Left lung (tissue), 14 donors: Measurements from ENCODE around the gene FCER1G. TPM values are rescaled to one million over a fixed set of nuclear protein-coding genes. Genes with fewer than 3 reads are reported as not detected.

Experiments used
- ATAC-seq: fragments of 200-7000 bp; cut with Tn5 transposase; one replicate; pipeline ENCODE4 v1.9.1; 2020; ENCODE audit warnings: moderate library complexity
- DNase-seq, 4 donors: peaks; one replicate each; pipeline ENCODE4 v3.0.0-alpha.2; 2013 to 2020
- H3K27ac ChIP-seq, 2 donors: fragments of 200-600 bp; sonication (generic) in 1 of 2; one replicate each; pipeline versions ENCODE4 v1.5.0 to v1.8.0; 2020 to 2021
- H3K27me3 ChIP-seq, 2 donors: fragments of 200-600 bp; sonication (generic) in 1 of 2; one replicate each; pipeline versions ENCODE4 v1.5.0 to v1.8.0; 2020 to 2021
- H3K36me3 ChIP-seq, 2 donors: fragments of 200-600 bp; sonication (generic) in 1 of 2; one replicate each; pipeline versions ENCODE4 v1.5.0 to v1.8.0; 2020 to 2021
- H3K4me1 ChIP-seq, 2 donors: fragments of 200-600 bp; one replicate each; pipeline ENCODE4 v1.8.0; 2021
- H3K4me3 ChIP-seq, 2 donors: fragments of 200-600 bp; sonication (generic) in 1 of 2; one replicate each; pipeline versions ENCODE4 v1.5.0 to v1.8.0; 2020 to 2021; ENCODE audit warnings: mild to moderate bottlenecking in 1 of 2
- H3K9me3 ChIP-seq, 2 donors: fragments of 200-600 bp; sonication (generic) in 1 of 2; one replicate each; pipeline versions ENCODE4 v1.5.0 to v1.8.0; 2020 to 2021
- intact Hi-C, 2 donors: fragments of 100-400 bp; cut with DNase I; formaldehyde crosslinking; loops; one replicate each; pipeline versions ENCODE4 v1.11.2 to v1.14.2; 2022
- long read RNA-seq, 12 donors: library from polyadenylated mRNA in 2 of 12; unstranded in 2 of 12; transcript quantifications; one replicate each; pipeline ENCODE4 v2.0.0 and lab custom pipeline, GENCODE V29; 2019 to 2026
- polyA plus RNA-seq, 6 donors: library from polyadenylated mRNA; unstranded; fragments of 120-200 nt; gene quantifications; one replicate each; pipeline ENCODE4 v1.2.1, GENCODE V29; 2013; ENCODE audit not compliant: insufficient read length in 6 of 6
- total RNA-seq, 2 donors: library from RNA; stranded (reverse); fragmentation: NEBNext Ultra II Directional; extraction: Animal tissue kit (Norgen Biotek cat#: 25700); gene quantifications; one replicate each; pipeline ENCODE4 v1.2.1, GENCODE V29; 2021
- TF ChIP-seq, protein P1 (sequence below), 2 donors: fragments of 200-600 bp; sonication (generic) in 1 of 2; IDR thresholded peaks; one replicate each; pipeline versions ENCODE4 v1.5.0 to v1.8.0; 2021; ENCODE audit warnings: antibody characterized with exemption in 2 of 2
- donor health status: DM: no; HTN: yes; CAD: no.
- donor health status: DM: no; HTN: no; CAD: no.

FCER1G gene
- total RNA-seq (100 to 1,000 TPM; 102 to 329 TPM), polyA plus RNA-seq (10 to 100 TPM; 14.6 to 22.0 (median 15.8) TPM)
- long read RNA-seq, donor 1, transcript FCER1G-201 (5 exons, 591 nt), result major isoform, 17 of 17 reads
- long read RNA-seq, donor 1, partial matches to known transcripts, result 0 of 17 reads
- long read RNA-seq, donor 1, other reads (novel, unspliced or antisense), result 0 of 17 reads
- long read RNA-seq, donor 2, transcript FCER1G-201 (5 exons, 591 nt), result major isoform, 9 of 9 reads
- long read RNA-seq, donor 2, partial matches to known transcripts, result 0 of 9 reads
- long read RNA-seq, donor 2, other reads (novel, unspliced or antisense), result 0 of 9 reads
- long read RNA-seq, donor 3, transcript FCER1G-201 (5 exons, 591 nt), result major isoform, 10 of 10 reads
- long read RNA-seq, donor 3, partial matches to known transcripts, result 0 of 10 reads
- long read RNA-seq, donor 3, other reads (novel, unspliced or antisense), result 0 of 10 reads
- long read RNA-seq, donor 4, transcript FCER1G-201 (5 exons, 591 nt), result major isoform, 136 of 194 reads
- long read RNA-seq, donor 4, transcript FCER1G-203 (4 exons, 562 nt), result minor isoform, 9 of 194 reads
- long read RNA-seq, donor 4, partial matches to known transcripts, result 24 of 194 reads
- long read RNA-seq, donor 4, other reads (novel, unspliced or antisense), result 25 of 194 reads
- long read RNA-seq, donor 5, transcript FCER1G-201 (5 exons, 591 nt), result major isoform, 11 of 11 reads
- long read RNA-seq, donor 5, partial matches to known transcripts, result 0 of 11 reads
- long read RNA-seq, donor 5, other reads (novel, unspliced or antisense), result 0 of 11 reads
- long read RNA-seq, donor 6, transcript FCER1G-201 (5 exons, 591 nt), result major isoform, 6 of 6 reads
- long read RNA-seq, donor 6, partial matches to known transcripts, result 0 of 6 reads
- long read RNA-seq, donor 6, other reads (novel, unspliced or antisense), result 0 of 6 reads
- long read RNA-seq, donor 7, partial matches to known transcripts, result 0 of 2 reads
- long read RNA-seq, donor 7, other reads (novel, unspliced or antisense), result 0 of 2 reads
- long read RNA-seq, donor 8, partial matches to known transcripts, result 0 of 4 reads
- long read RNA-seq, donor 8, other reads (novel, unspliced or antisense), result 0 of 4 reads
- long read RNA-seq, donor 9, result 0 reads
- long read RNA-seq, donor 10, transcript FCER1G-201 (5 exons, 591 nt), result major isoform, 506 of 649 reads
- long read RNA-seq, donor 10, transcript FCER1G-203 (4 exons, 562 nt), result minor isoform, 40 of 649 reads
- long read RNA-seq, donor 10, partial matches to known transcripts, result 3 of 649 reads
- long read RNA-seq, donor 10, other reads (novel, unspliced or antisense), result 99 of 649 reads
- long read RNA-seq, donor 11, transcript FCER1G-201 (5 exons, 591 nt), result major isoform, 15 of 16 reads
- long read RNA-seq, donor 11, partial matches to known transcripts, result 0 of 16 reads
- long read RNA-seq, donor 11, other reads (novel, unspliced or antisense), result 0 of 16 reads
- long read RNA-seq, donor 12, transcript FCER1G-201 (5 exons, 591 nt), result major isoform, 8 of 8 reads
- long read RNA-seq, donor 12, partial matches to known transcripts, result 0 of 8 reads
- long read RNA-seq, donor 12, other reads (novel, unspliced or antisense), result 0 of 8 reads

- Histone ChIP-seq H3K4me3 (peak within 1 kb of the TSS; percentile 7 to 63), H3K27ac (peak within 1 kb of the TSS; percentile 73 to 97), H3K36me3 (peaks cover 0 to 78% of the 10 kb centered on the region in 2 donors), H3K9me3 (no peaks in the 10 kb centered on the region), H3K4me1 (peaks cover 0 to 50% of the 10 kb centered on the region in 2 donors), H3K27me3 (no peaks in the 10 kb centered on the region)
- ATAC-seq (peak; percentile 65), DNase-seq (peak in 2 of 4 donors; percentile 84 to 93)
- TF ChIP-seq, protein P1, sequence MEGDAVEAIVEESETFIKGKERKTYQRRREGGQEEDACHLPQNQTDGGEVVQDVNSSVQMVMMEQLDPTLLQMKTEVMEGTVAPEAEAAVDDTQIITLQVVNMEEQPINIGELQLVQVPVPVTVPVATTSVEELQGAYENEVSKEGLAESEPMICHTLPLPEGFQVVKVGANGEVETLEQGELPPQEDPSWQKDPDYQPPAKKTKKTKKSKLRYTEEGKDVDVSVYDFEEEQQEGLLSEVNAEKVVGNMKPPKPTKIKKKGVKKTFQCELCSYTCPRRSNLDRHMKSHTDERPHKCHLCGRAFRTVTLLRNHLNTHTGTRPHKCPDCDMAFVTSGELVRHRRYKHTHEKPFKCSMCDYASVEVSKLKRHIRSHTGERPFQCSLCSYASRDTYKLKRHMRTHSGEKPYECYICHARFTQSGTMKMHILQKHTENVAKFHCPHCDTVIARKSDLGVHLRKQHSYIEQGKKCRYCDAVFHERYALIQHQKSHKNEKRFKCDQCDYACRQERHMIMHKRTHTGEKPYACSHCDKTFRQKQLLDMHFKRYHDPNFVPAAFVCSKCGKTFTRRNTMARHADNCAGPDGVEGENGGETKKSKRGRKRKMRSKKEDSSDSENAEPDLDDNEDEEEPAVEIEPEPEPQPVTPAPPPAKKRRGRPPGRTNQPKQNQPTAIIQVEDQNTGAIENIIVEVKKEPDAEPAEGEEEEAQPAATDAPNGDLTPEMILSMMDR (IDR thresholded peaks at IDR 0.05), result no peak
- intact Hi-C loops, result no loop called here
Observed at GRCh38 chr1:161215076-161215475, at the start of gene FCER1G. Gene FCER1G (plus strand): TSS chr1:161215295. CDS start chr1:161215322, 27 bp downstream.

DNA sequence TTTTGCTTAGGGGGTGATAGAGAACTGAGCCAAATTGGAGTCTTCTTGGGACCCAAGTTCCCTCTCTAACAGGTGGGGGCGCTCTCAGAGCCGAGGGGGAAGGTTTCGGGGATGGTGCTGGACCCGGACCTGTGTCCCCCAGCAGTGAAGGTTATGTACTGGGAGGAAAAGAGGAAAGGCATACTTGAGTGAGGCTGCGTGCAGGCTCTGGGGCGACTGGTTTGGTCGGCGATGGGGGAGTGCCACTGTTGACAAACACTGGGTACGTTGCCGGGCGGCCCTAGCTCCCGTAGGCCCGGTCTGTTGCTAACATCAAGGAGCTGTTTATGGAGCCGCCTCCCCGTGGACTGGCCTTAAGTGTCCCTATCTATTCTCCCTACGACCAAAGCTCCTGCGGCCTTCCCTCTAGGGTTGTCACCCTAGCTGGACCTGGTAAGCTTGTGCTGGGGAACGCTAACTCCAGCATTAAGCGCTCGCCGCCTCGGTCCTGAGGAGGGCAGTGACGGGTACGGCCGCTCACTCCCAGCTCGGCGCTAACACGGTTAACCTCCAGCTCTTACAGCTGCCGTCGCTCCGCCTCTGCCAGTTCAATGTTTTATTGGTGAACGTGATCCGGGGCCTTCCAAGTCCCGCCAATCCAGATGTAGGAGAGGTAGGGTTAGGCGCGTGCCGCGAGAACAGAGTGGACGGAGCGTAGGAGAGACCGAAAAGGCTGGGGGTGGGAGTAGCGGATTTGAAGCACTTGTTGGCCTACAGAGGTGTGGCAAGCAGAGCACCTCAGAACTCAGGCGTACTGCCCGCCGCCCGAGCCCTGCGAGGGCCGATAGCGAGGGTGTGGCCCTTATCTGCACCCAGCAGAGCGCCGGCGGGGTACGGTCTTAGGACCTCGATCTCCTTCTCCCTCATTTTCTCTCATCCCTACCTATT, 49.1 kb upstream of the FCER1G start, which contains the start of gene PPOX:
PPOX (plus strand) TSS at position 685 of the 927 bp plus-strand sequence. CDS start 422 bp downstream, outside the sequence.
- Histone ChIP-seq H3K27ac (peak within 1 kb of the TSS; percentile 88 to 96), H3K4me3 (peak within 1 kb of the TSS; percentile 62 to 73), H3K4me1 (peaks cover 4 to 32% of the 10 kb centered on the region in 2 donors), H3K36me3 (peaks cover 0 to 58% of the 10 kb centered on the region in 2 donors), H3K9me3 (no peaks in the 10 kb centered on the region), H3K27me3 (no peaks in the 10 kb centered on the region)
- DNase-seq (peak; percentile 96 to 98 (median 96)), ATAC-seq (peak; percentile 95)
- TF ChIP-seq, protein P1 (IDR thresholded peaks at IDR 0.05), result peak in 1 of 2 donors; percentile 35
- intact Hi-C loops, result no loop called here

- ATAC-seq (peak; percentile 6), DNase-seq (peak in 2 of 4 donors; percentile 35 to 78)
- H3K27me3 ChIP-seq, result no peaks in the 10 kb centered on the region
- H3K36me3 ChIP-seq, result peaks cover 0 to 64% of the 10 kb centered on the region in 2 donors
- peak overlapping the region; percentile 62 to 73 for H3K4me3 ChIP-seq
- intact Hi-C loops, result no loop called here
- H3K4me1 ChIP-seq, result peaks cover 4 to 28% of the 10 kb centered on the region in 2 donors
- H3K9me3 ChIP-seq, result no peaks in the 10 kb centered on the region
- TF ChIP-seq, protein P1 (IDR thresholded peaks at IDR 0.05), result no peak
- H3K27ac ChIP-seq, result peak overlapping the region; percentile 88 to 96
Observed at GRCh38 chr1:161166669-161167548, 48.2 kb upstream of the FCER1G start.
